HEK293T (cell line): Measurements from ENCODE around the gene LRRK1.

Source experiments
- CTCF ChIA-PET: fragments of 350-600 bp; formaldehyde crosslinking; extraction: SDS; loops from one replicate; lab custom pipeline; 2021; ENCODE audit warnings: antibody characterized with exemption, inconsistent platforms; lab: Yijun Ruan, JAX
- POLR2A ChIA-PET: fragments of 350-600 bp; formaldehyde crosslinking; extraction: SDS; loops from one replicate; lab custom pipeline; 2020; ENCODE audit warnings: antibody characterized with exemption, inconsistent platforms; lab: Yijun Ruan, JAX
- DNase-seq: peaks from one replicate; pipeline ENCODE4 v3.0.0; 2012; ENCODE audit warnings: mixed read lengths; ENCODE audit errors: extremely low spot score
- ARNT ChIP-seq: fragments of 450-650 bp; IDR thresholded peaks from 2 replicates; pipeline ENCODE4 v1.6.1; 2017; ENCODE audit warnings: mild to moderate bottlenecking
- BHLHE40 ChIP-seq: fragments of 450-650 bp; IDR thresholded peaks from 2 replicates; pipeline ENCODE4 v1.6.1; 2016; ENCODE audit warnings: mild to moderate bottlenecking, moderate library complexity, borderline replicate concordance
- CTBP1 ChIP-seq: fragments of 450-650 bp; IDR thresholded peaks from 2 replicates; pipeline ENCODE4 v1.6.1; 2016; ENCODE audit warnings: borderline replicate concordance
- ELF4 ChIP-seq: fragments of 450-650 bp; IDR thresholded peaks from 2 replicates; pipeline ENCODE4 v1.6.1; 2017; ENCODE audit warnings: antibody characterized with exemption
- FOXA1 ChIP-seq: fragments of 450-650 bp; IDR thresholded peaks from 2 replicates; pipeline ENCODE4 v1.6.1; 2016; ENCODE audit warnings: mild to moderate bottlenecking
- FOXK2 ChIP-seq: fragments of 450-650 bp; IDR thresholded peaks from 2 replicates; pipeline ENCODE4 v1.6.1; 2016; ENCODE audit warnings: mild to moderate bottlenecking
- FOXM1 ChIP-seq: fragments of 450-650 bp; IDR thresholded peaks from 2 replicates; pipeline ENCODE4 v1.6.1; 2017; ENCODE audit warnings: mild to moderate bottlenecking, borderline replicate concordance
- HDGF ChIP-seq: fragments of 450-650 bp; IDR thresholded peaks from 2 replicates; pipeline ENCODE4 v1.6.1; 2017; ENCODE audit warnings: antibody characterized with exemption, borderline replicate concordance
- L3MBTL2 ChIP-seq: fragments of 450-650 bp; conservative IDR thresholded peaks from 2 replicates; pipeline ENCODE4 v1.6.1; 2016; ENCODE audit warnings: mild to moderate bottlenecking
- LEF1 ChIP-seq: fragments of 450-650 bp; IDR thresholded peaks from 2 replicates; pipeline ENCODE4 v1.6.1; 2017; ENCODE audit warnings: mild to moderate bottlenecking, borderline replicate concordance
- NFRKB ChIP-seq: fragments of 450-650 bp; IDR thresholded peaks from 2 replicates; pipeline ENCODE4 v1.6.1; 2016; ENCODE audit warnings: mild to moderate bottlenecking, moderate library complexity
- PKNOX1 ChIP-seq: fragments of 450-650 bp; IDR thresholded peaks from 2 replicates; pipeline ENCODE4 v1.6.1; 2016
- SP1 ChIP-seq: fragments of 450-650 bp; IDR thresholded peaks from 2 replicates; pipeline ENCODE4 v1.6.1; 2017
- SUZ12 ChIP-seq: fragments of 450-650 bp; IDR thresholded peaks from 2 replicates; pipeline ENCODE4 v1.6.1; 2016; ENCODE audit warnings: mild to moderate bottlenecking
- TARDBP ChIP-seq: fragments of 450-650 bp; IDR thresholded peaks from 2 replicates; pipeline ENCODE4 v1.6.1; 2016
- ZNF384 ChIP-seq: fragments of 450-650 bp; IDR thresholded peaks from 2 replicates; pipeline ENCODE4 v1.6.1; 2016

Gene LRRK1

GRCh38 chr15:101114166-101114565 lies 195.0 kb downstream of the LRRK1 start:
- DNase-seq: no peak
- TF ChIP-seq HDGF (no peak), TARDBP (no peak), NFRKB (no peak), LEF1 (no peak), FOXM1 (no peak), SP1 (no peak), BHLHE40 (no peak), PKNOX1 (no peak)
- POLR2A ChIA-PET: no interaction called here
- CTCF ChIA-PET: interaction anchor here (1.2 kb wide), 1 partner anchor 141 kb away, joined by 3 read pairs; no protein-coding TSS in a partner anchor

- TF ChIP-seq ELF4 (no peak), BHLHE40 (no peak), SP1 (no peak), PKNOX1 (no peak), HDGF (no peak), SUZ12 (no peak), TARDBP (no peak), NFRKB (no peak), ARNT (no peak), FOXK2 (no peak), FOXA1 (no peak), FOXM1 (no peak)
- CTCF ChIA-PET: interaction anchor here (1.2 kb wide), 1 partner anchor 141 kb away, joined by 3 read pairs; no protein-coding TSS in a partner anchor
- POLR2A ChIA-PET: no interaction called here
- no peak for DNase-seq
These were observed 195.5 kb downstream of the LRRK1 start for GRCh38 chr15:101114610-101115009.

- CTCF ChIA-PET: no interaction called here
- DNase-seq: no peak
- POLR2A ChIA-PET: no interaction called here
- no peak for TF ChIP-seq FOXM1
- TF ChIP-seq FOXA1: no peak
- no peak for TF ChIP-seq FOXK2
- TF ChIP-seq ARNT: no peak
- TF ChIP-seq CTBP1: no peak
- no peak for TF ChIP-seq TARDBP
- no peak for TF ChIP-seq BHLHE40
- no peak for TF ChIP-seq NFRKB
- no peak for TF ChIP-seq L3MBTL2
These were observed 196.2 kb downstream of the LRRK1 start for GRCh38 chr15:101115393-101115785.

GRCh38 chr15:101115786-101116680 lies 196.9 kb downstream of the LRRK1 start:
- TF ChIP-seq SP1 (no peak), FOXM1 (no peak), CTBP1 (no peak), ARNT (no peak), NFRKB (no peak)
- ChIA-PET POLR2A (no interaction called here), CTCF (no interaction called here)
- DNase-seq: no peak

GRCh38 chr15:101116681-101116976 lies 197.5 kb downstream of the LRRK1 start:
- CTCF ChIA-PET: interaction anchor here (1.0 kb wide), 1 partner anchor 108 kb away, joined by 4 read pairs; no protein-coding TSS in a partner anchor
- DNase-seq: no peak
- POLR2A ChIA-PET: no interaction called here
- TF ChIP-seq CTBP1 (no peak), L3MBTL2 (no peak), ZNF384 (no peak), FOXM1 (no peak), ARNT (no peak)

- no peak for DNase-seq
- TF ChIP-seq SP1: no peak
- TF ChIP-seq FOXM1: no peak
- TF ChIP-seq BHLHE40: no peak
- no peak for TF ChIP-seq FOXA1
- no peak for TF ChIP-seq NFRKB
- TF ChIP-seq L3MBTL2: no peak
- TF ChIP-seq ZNF384: no peak
- TF ChIP-seq ARNT: no peak
- TF ChIP-seq HDGF: no peak
- no peak for TF ChIP-seq SUZ12
- TF ChIP-seq FOXK2: no peak
- CTCF ChIA-PET: no interaction called here
- POLR2A ChIA-PET: no interaction called here
These were observed 199.0 kb downstream of the LRRK1 start for GRCh38 chr15:101118116-101118515.

- ChIA-PET CTCF (no interaction called here), POLR2A (no interaction called here)
- TF ChIP-seq CTBP1 (no peak), BHLHE40 (no peak), SUZ12 (no peak), FOXM1 (no peak), PKNOX1 (peak; percentile 47)
- DNase-seq: no peak
These were observed 199.5 kb downstream of the LRRK1 start for GRCh38 chr15:101118615-101119014.
